Activated T-cell treated with anti-CD3 and anti-CD28 coated beads for 24 hours (primary cell): Measurements from ENCODE around the gene SMO.
"Not testable (repeated sequence)": the region's sequence is repeated elsewhere in the genome, so short reads cannot be mapped to it uniquely, and the experiment has no call there.

Experiments used
- DNase-seq: peaks from one replicate; pipeline ENCODE4 v3.0.0-alpha.2; 2020; ENCODE audit warnings: low read depth

SMO gene

DNA sequence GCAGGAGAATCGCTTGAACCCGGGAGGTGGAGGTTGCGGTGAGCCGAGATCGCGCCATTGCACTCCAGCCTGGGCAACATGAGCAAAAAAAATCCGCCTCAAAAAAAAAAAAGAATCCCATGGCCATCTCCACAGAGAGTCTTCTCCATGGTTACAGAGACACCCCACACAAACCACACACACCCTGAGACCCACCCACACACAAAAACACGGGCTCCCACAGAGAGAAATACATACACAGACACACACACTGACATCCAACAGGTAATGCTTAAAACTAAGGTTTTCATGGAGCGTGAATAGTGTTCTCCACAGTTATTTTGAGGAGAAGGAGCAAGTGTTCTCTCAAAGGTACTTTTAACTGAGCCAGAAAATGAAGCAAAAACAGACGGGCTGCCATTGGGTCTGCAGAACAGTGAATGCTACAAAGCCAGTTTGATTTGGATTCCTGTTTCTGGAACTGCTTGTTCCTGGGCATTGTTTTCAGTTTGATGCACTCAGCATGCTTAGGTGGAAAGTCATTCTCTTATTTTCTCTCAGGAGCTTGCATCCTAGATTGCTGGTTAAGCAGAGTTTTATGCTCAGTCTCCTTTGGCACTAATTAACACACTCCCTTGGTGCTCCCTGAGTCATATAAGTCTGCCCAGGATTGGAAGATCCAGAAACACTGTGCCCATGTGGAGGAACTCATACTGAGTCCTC, 51.8 kb downstream of the SMO start:
- no peak for DNase-seq

DNA sequence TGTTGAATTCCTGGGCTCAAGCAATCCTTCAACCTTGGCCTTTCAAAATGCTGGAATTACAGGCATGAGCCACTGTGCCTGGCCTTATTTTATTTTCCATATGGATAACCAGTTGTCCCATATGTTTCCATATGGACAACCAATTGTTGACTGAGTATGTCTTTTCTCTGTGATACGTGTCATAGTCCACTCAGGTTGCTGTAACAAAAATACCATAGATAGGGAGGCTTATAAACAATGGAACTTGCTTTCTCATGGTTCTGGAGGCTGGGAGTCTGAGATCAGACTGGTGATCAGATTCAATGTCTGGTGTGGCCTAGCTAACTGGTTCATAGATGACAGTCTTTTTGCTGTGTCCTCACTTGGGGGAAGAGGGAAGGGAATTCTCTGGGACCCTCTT, 55.8 kb downstream of the SMO start:
- no peak for DNase-seq

DNA sequence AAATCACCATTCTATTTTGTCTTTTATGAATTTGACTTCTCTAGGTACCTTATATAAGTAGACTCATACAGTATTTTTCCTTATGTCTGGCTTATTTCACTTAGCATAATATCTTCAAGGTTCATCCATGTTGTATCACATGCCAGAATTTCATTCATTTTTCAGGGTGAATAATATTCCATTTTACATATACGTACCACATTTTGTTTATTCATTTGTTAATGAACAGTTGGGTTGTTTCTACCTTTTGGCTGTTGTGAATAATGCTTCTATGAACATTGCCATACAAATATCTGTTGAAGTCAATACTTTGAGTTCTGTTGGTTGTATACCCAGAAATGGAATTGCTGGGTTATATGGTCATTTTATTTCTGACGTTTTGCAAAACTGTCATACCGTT, 57.1 kb downstream of the SMO start:
- DNase-seq = no peak

DNA sequence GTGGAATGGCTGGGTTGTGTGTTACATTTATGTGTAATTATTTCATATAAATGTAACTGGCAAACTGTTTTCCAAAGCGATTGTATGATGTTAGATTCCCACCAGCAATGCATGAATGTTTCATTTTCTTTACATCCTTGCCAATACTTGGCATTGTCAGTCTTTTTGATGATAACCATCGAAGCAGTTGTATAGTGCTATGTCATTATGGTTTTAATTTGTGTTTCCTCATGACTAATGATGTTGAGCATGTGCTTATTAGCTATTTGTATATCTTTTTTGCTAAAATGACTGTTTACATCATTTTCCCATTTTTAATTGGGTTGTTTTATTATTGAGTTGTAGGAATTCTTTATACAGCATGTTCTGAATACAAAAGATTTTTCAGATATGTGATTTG, 58.7 kb downstream of the SMO start:
- DNase-seq = no peak

DNA sequence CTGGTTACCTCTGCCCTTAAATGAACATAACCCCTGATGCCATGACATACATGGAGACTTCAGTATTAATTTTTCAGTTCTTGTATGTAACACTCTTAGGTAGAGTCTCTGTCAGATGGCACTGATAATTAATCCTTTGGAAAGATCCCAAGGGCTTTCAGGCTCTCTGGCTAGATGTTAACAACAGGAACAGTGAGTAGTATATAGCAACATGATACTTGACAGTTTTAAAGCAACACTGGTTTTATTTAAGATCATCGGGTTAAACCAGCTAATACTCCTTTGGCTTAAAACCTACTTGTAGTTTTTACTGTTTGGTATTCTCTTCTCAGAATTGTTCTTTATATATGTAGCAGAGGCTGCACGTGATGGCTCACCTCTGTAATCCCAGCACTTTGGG, 63.7 kb downstream of the SMO start:
- no peak for DNase-seq

DNA sequence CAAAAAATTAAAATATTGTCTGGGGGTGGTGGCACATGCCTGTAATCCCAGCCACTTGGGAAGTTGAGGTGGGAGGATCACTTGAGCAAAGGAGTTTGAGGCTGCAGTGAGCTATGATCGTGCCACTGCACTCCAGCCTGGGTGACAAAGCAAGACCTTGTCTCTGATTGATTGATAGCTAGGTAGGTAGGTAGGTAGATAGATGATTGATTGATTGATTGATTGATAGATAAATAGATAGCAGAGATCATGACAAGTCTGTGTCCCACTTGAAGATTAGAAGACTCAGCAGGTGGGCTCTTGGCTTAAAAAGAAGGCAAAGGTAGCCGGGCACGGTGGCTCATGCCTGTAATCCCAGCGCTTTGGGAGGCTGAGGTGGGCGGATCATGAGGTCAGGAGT, 64.2 kb downstream of the SMO start:
- not testable (repeated sequence) for DNase-seq

DNA sequence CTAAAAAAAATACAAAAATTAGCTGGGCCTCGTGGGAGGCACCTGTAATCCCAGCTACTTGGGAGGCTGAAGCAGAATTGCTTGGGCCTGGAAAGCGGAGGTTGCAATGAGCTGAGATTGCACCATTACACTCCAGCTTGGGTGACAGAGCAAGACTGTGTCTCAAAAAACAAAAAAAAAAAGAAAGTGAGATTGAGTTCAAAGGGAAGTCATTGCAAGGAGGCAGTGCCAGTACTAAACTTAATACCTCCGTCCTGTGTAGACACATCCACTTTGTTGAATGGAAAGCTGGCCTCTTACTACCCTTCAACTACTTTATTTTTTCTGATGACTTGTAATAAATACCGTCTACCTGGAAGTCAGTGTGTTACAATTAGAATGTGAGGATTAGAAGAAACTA, 67.4 kb downstream of the SMO start:
- DNase-seq = no peak

DNA sequence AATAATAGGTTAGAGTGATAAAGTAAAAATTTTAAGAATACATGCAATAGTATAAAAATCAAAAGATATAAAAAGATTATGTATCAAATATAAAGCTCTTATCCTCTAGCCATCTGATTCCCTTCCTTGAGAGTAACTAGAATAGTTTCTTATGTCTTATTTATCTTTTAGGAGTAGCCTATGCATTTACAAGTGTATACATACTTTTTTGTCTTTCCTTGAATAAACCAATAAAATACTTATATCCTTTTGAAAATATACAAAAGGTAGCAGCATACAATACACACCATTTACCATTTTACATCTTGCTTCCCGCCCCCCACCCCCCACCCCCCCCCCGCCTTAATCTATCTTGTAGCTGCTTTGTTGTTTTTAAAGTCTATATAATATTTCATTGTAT, 67.8 kb downstream of the SMO start:
- no peak for DNase-seq

DNA sequence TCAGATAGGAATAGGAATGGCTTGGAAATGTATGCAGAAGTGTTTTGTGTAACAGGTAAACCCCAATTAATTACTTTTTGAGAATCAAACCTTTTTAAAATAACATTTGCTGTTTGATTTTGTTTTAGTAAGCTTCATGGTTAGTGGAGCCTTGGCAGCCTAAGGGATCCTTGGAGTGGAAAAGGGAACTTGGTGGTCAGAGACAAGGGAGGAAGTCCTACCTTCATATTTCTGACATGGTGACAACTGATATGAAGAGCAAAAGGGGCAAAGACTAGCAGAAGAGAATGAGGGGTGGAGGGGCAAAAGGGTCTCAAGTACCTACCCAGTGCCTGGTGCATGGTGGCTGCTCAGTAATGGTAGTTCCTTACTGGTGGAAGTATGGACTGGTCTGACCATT, 68.7 kb downstream of the SMO start:
- DNase-seq = no peak

DNA sequence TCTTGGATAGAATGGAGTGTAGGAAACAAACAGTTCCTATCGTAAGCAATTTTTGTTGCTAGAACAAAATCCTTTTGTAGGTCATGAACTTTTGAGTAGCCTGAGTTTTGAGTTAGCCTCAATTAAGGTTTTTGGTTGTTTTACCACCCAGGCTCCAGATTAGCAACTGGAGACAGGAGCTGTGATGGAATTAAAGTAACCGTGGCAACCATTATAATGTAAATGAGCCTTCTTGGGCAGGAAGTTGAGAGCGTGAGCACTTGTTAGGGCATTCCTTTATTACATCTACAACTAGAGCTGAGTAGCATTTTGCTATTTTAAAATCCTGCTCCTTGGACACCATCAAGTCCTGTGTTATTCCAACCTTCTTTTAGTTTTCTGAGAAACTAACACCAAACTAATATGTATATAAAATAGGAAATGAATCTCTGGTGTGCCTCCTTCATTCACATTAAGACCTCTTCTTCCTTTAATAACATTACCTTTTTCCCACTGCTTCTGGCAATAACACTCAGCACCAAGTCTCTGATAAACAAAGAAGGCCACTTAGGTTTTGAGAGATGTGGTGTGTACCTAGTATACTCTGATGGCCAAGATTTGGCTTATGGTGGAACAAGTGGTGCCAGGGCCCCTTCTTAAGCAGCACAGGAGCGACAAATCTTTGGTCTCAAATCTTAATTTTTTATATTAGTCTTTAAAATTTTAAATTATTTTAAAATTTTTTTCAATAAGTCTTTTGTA, 70.4 kb downstream of the SMO start:
- DNase-seq = no peak

DNA sequence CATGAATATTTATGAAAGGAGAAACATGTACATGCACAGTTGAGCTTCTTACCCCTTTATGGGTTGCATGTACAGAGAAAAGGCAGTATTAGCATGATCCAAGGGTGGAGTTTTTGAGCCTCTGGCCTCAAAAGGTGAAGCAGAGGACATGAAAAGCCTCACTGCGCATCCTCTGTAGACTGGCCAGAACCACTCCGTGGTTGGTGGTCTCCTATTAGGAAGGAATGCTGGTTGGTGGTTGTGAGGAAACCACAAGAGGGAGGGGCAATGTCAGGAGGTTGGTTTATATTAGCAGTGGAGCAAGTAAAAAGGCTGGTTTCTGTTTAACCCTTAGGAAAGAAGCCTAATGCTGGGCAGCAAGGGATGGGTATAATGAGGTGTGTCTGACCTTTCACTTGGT, 73.9 kb downstream of the SMO start:
- no peak for DNase-seq
